ENCODE measurements around the gene STRN3. TPM values are rescaled to one million over a fixed set of nuclear protein-coding genes. Genes with fewer than 3 reads are reported as not detected.
"Not testable (repeated sequence)": the region's sequence is repeated elsewhere in the genome, so short reads cannot be mapped to it uniquely, and the experiment has no call there.

The STRN3 gene
- total and polyA plus RNA-seq, 2 of the 4 experiments (the other 2 are of a cell fraction) = 10.8 to 78.7 TPM

- BruUV-seq (replicated peaks); H2BK15ac ChIP-seq (ENCODE audit: low read depth, low read length); H2AK9ac ChIP-seq (replicated peaks; ENCODE audit: low read depth, low read length, poor library complexity); H2BK20ac ChIP-seq (ENCODE audit: low read depth, low read length); H3K9me1 ChIP-seq (ENCODE audit: insufficient read depth, low read length); H2AFZ ChIP-seq (replicated peaks; ENCODE audit: low read length, poor library complexity); H3K9me3 ChIP-seq (ENCODE audit: control insufficient read depth, insufficient read depth, low read length); H3K4me1 ChIP-seq (ENCODE audit: control insufficient read depth, insufficient read depth, low read length); H3K4me2 ChIP-seq (ENCODE audit: low read depth, low read length); dilution Hi-C loops (cut with HindIII; ENCODE audit: low sequenced_read_pairs, unreplicated experiment); H3K4ac ChIP-seq (ENCODE audit: low read depth, low read length); H3K27ac ChIP-seq (ENCODE audit: insufficient read depth, low read length); H4K8ac ChIP-seq (ENCODE audit: low read depth in 2 of 2, low read length in 2 of 2); H3K14ac ChIP-seq (replicated peaks; ENCODE audit: low read depth, low read length); H2BK120ac ChIP-seq (ENCODE audit: low read depth, low read length); H3K36me3 ChIP-seq (ENCODE audit: control insufficient read depth, insufficient read depth, low read length); H3K27me3 ChIP-seq (ENCODE audit: control insufficient read depth, insufficient read depth, low read length); H3K56ac ChIP-seq (ENCODE audit: extremely low read depth, insufficient read depth, low read length); H4K91ac ChIP-seq (ENCODE audit: insufficient read depth, low read depth, low read length); H3K4me3 ChIP-seq (ENCODE audit: insufficient read depth, low read depth, low read length); H3K18ac ChIP-seq (ENCODE audit: low read depth, low read length); POLR2A ChIA-PET (ENCODE audit: unreplicated experiment); H2BK5ac ChIP-seq (ENCODE audit: low read depth, low read length, poor library complexity, severe bottlenecking); H3K9ac ChIP-seq (ENCODE audit: low read depth, low read length); H4K5ac ChIP-seq (ENCODE audit: low read depth, low read length); H3K23ac ChIP-seq (ENCODE audit: low read depth, low read length): not testable (repeated sequence)
- TF ChIP-seq NFE2L2 (IDR thresholded peaks at IDR 0.05; ENCODE audit: low read depth, low read length) = 0 out of 2 replicates have a peak, but pooled peaks have one; percentile 37
- TF ChIP-seq RAD21 (IDR thresholded peaks at IDR 0.05; ENCODE audit: low read length) = peak; percentile 75
- peak; percentile 68 for TF ChIP-seq SMC3 (IDR thresholded peaks at IDR 0.05; ENCODE audit: low read depth, low read length)
- peak; percentile 78 for TF ChIP-seq CTCF (conservative IDR thresholded peaks at IDR 0.05; ENCODE audit: low read depth, low read length)
- 92% methylated on average over 5 of the region's 13 CpGs; no CpG with 5 or more reads in 1 of the 2 experiments for WGBS, 2 experiments (ENCODE audit: extremely low coverage in 2 of 2, insufficient read length in 1 of 2)
- H3K79me1 ChIP-seq (ENCODE audit: low read depth in 1 of 2, low read length in 2 of 2) = peaks cover 3 to 43% of the 10 kb centered on the region in 2 experiments; a peak in 3 of 4 replicates
- in situ Hi-C loops (cut with MboI; ENCODE audit: low sequenced_read_pairs) = loop anchor here (25.0 kb wide), 1 partner anchor 382 kb away; no protein-coding TSS in a partner anchor
- CTCF ChIA-PET = interaction anchor here (0.6 to 0.7 kb wide), 2 partner anchors 10 to 15 kb away, joined by 3 to 6 read pairs; no protein-coding TSS in a partner anchor
- peak; percentile 90 for ATAC-seq (ENCODE audit: low read depth)
- DNase-seq = peak; percentile 83
- peaks cover 59% of the 10 kb centered on the region for H4K20me1 ChIP-seq (ENCODE audit: insufficient read depth, low read length)
- H2AK5ac ChIP-seq (ENCODE audit: low read depth, low read length) = peak overlapping the region; percentile 62; the same call in 1 of the 2 replicates
- intact Hi-C loops (cut with micrococcal nuclease) = loop anchor here (1.0 to 10.0 kb wide), 3 partner anchors 102 to 377 kb away; partner anchors contain the start of gene HECTD1
These were observed 46.0 kb downstream of the STRN3 start for GRCh38 chr14:30980106-30980704.

Measured in IMR-90 (cell line).